GM23248 (cell line): ENCODE data around the gene BNIP5. TPM values are rescaled to one million over a fixed set of nuclear protein-coding genes. Genes with fewer than 3 reads are reported as not detected.
A peak's percentile ranks its signal among the peaks of the same experiment; 100 is the strongest.

Experiments used
- DNase-seq: peaks from one replicate; pipeline ENCODE4 v3.0.0-alpha.2; 2015
- H2AFZ ChIP-seq: fragments of 200-600 bp; sonication (generic); 2 replicates; pipeline ENCODE4 v1.6.1; 2016; ENCODE audit warnings: antibody characterized with exemption
- H3F3A ChIP-seq: fragments of 200-600 bp; sonication (generic); 2 replicates; pipeline ENCODE4 v1.6.1; 2016; ENCODE audit warnings: mild to moderate bottlenecking, antibody characterized with exemption, mixed run types; ENCODE audit not compliant: insufficient read depth
- H3K27ac ChIP-seq: fragments of 200-600 bp; sonication (generic); 2 replicates; pipeline ENCODE4 v1.5.1; 2016; ENCODE audit warnings: mild to moderate bottlenecking
- H3K27me3 ChIP-seq: fragments of 200-600 bp; sonication (generic); replicated peaks from 2 replicates; pipeline ENCODE4 v1.6.1; 2016; ENCODE audit warnings: mild to moderate bottlenecking; ENCODE audit not compliant: insufficient read depth
- H3K36me3 ChIP-seq: fragments of 200-600 bp; sonication (generic); 2 replicates; pipeline ENCODE4 v1.6.1; 2016; ENCODE audit warnings: low read depth, mild to moderate bottlenecking
- H3K4me1 ChIP-seq: fragments of 200-600 bp; sonication (generic); 2 replicates; pipeline ENCODE4 v1.6.1; 2016; ENCODE audit warnings: mild to moderate bottlenecking; ENCODE audit not compliant: insufficient read depth
- H3K4me2 ChIP-seq: fragments of 200-600 bp; sonication (generic); one replicate; pipeline ENCODE4 v1.6.1; 2016; ENCODE audit warnings: mild to moderate bottlenecking; ENCODE audit not compliant: unreplicated experiment
- H3K4me3 ChIP-seq: fragments of 200-600 bp; sonication (generic); 2 replicates; pipeline ENCODE4 v1.5.1; 2016; ENCODE audit warnings: mild to moderate bottlenecking
- H3K79me2 ChIP-seq: fragments of 200-600 bp; sonication (generic); 2 replicates; pipeline ENCODE4 v1.6.1; 2016; ENCODE audit warnings: mild to moderate bottlenecking; ENCODE audit not compliant: insufficient read depth
- H3K9ac ChIP-seq: fragments of 200-600 bp; sonication (generic); 2 replicates; pipeline ENCODE4 v1.6.1; 2016; ENCODE audit warnings: mild to moderate bottlenecking
- H3K9me2 ChIP-seq: fragments of 200-600 bp; sonication (generic); 2 replicates; pipeline ENCODE4 v1.6.1; 2016; ENCODE audit warnings: mixed run types, mild to moderate bottlenecking, moderate library complexity; ENCODE audit not compliant: insufficient read depth
- H3K9me3 ChIP-seq: fragments of 200-600 bp; sonication (generic); one replicate; pipeline ENCODE4 v1.6.1; 2017; ENCODE audit warnings: low read depth
- H4K20me1 ChIP-seq: fragments of 200-600 bp; sonication (generic); 2 replicates; pipeline ENCODE4 v1.6.0; 2016; ENCODE audit not compliant: insufficient read depth
- EZH2 ChIP-seq: fragments of 200-600 bp; sonication (generic); IDR thresholded peaks from 2 replicates; pipeline ENCODE4 v1.6.1; 2018; ENCODE audit warnings: antibody characterized with exemption, mild to moderate bottlenecking; ENCODE audit not compliant: insufficient read depth, poor library complexity, severe bottlenecking
- EZH2phosphoT487 ChIP-seq: fragments of 200-600 bp; sonication (generic); IDR thresholded peaks from 2 replicates; pipeline ENCODE4 v1.6.1; 2018; ENCODE audit warnings: antibody characterized with exemption, moderate library complexity, mild to moderate bottlenecking, low read depth; ENCODE audit not compliant: insufficient read depth
- WGBS, 2 experiments: methylation state at CpG; one replicate each; pipeline ENCODE4 v1.1.6; 2015 to 2017; ENCODE audit warnings: low lambda C conversion rate in 2 of 2, low coverage in 1 of 2; ENCODE audit errors: missing lambda C conversion rate in 2 of 2; 5-methylcytosine and 5-hydroxymethylcytosine counted together
- in situ Hi-C: fragments of 300-500 bp; cut with MboI; formaldehyde crosslinking; loops from 2 replicates; pipeline ENCODE4 v1.15.0; 2020
- polyA plus RNA-seq: library from polyadenylated mRNA; unstranded; fragments of >200 nt; fragmentation: Nextera tagmentation; extraction: Ambion mirVana; gene quantifications from 2 replicates; pipeline ENCODE4 v1.2.1, GENCODE V29; 2016
- total RNA-seq: library from RNA; depleted of rRNA; stranded (reverse); fragments of >200 nt; shearing (Covaris generic); gene quantifications from 2 replicates; pipeline ENCODE4 v1.2.3, GENCODE V29; 2014

BNIP5 gene
- total and polyA plus RNA-seq, 2 experiments from 2014 or later, result not detected

DNA sequence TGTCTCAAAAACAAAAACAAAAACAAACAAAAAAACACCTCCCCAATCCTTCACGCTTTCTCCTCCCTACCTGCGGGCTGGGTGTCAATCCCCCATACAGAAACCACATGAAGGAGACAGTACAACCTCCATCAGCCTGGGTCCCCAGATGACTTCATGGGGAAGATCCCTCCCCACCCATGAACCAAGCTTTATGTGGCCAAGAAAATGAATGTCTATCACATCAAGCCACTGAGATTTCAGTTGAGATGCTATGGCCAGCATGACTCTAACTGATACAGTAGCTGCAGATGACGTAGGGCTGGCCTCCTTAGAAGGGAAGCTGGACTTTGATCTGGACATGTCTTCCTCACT lies 21.2 kb upstream of the BNIP5 start:
- no peak overlapping the region for H3K4me2 ChIP-seq
- H3K9ac ChIP-seq, result no peak overlapping the region
- no peak overlapping the region for H2AFZ ChIP-seq
- no peaks in the 10 kb centered on the region for H3K9me2 ChIP-seq
- H3K79me2 ChIP-seq, result no peaks in the 10 kb centered on the region
- H3K4me1 ChIP-seq, result peaks cover 8% of the 10 kb centered on the region
- peaks cover 4% of the 10 kb centered on the region; the same call in 1 of the 2 replicates for H3F3A ChIP-seq
- H3K9me3 ChIP-seq, result no peaks in the 10 kb centered on the region
- H3K4me3 ChIP-seq, result no peak overlapping the region
- H4K20me1 ChIP-seq, result no peaks in the 10 kb centered on the region
- H3K36me3 ChIP-seq, result no peaks in the 10 kb centered on the region
- no peak for DNase-seq
- in situ Hi-C loops, result no loop called here
- no peak overlapping the region for H3K27ac ChIP-seq
- H3K27me3 ChIP-seq, result no peaks in the 10 kb centered on the region
- TF ChIP-seq EZH2 (no peak), EZH2phosphoT487 (no peak)
- 93 to 100% methylated on average over 3 of the region's 3 CpGs for WGBS, 2 experiments

DNA sequence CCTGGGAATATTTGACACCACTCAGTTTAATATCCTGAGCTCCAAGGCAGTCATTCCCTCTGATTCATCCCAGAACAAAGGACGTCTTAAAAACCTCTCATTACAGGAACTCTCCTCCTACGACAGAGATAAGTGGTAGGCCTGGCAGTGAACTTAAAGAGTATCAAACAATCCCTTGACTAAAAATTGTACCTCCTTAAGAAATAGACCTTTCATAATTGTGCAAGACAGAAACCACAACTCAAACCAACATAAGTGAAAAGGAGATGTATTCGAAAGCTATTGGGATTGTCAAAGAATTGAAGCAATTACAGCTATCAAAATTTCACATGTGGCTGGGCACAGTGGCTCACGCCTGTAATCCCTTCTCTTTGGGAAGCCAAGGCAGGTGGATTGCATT lies 19.1 kb upstream of the BNIP5 start:
- no peak overlapping the region for H3K27ac ChIP-seq
- no peak for DNase-seq
- H3K4me1 ChIP-seq, result peaks cover 17% of the 10 kb centered on the region
- no peaks in the 10 kb centered on the region for H3K27me3 ChIP-seq
- H3K79me2 ChIP-seq, result no peaks in the 10 kb centered on the region
- H3K9me2 ChIP-seq, result no peaks in the 10 kb centered on the region
- H3F3A ChIP-seq, result peaks cover 14% of the 10 kb centered on the region
- no peaks in the 10 kb centered on the region for H3K36me3 ChIP-seq
- H2AFZ ChIP-seq, result no peak overlapping the region
- H3K9ac ChIP-seq, result no peak overlapping the region
- H3K9me3 ChIP-seq, result no peaks in the 10 kb centered on the region
- H3K4me2 ChIP-seq, result no peak overlapping the region
- no peaks in the 10 kb centered on the region for H4K20me1 ChIP-seq
- in situ Hi-C loops, result no loop called here
- 75 to 76% methylated on average over 4 of the region's 4 CpGs for WGBS, 2 experiments
- no peak overlapping the region for H3K4me3 ChIP-seq
- TF ChIP-seq EZH2phosphoT487 (no peak), EZH2 (no peak)

DNA sequence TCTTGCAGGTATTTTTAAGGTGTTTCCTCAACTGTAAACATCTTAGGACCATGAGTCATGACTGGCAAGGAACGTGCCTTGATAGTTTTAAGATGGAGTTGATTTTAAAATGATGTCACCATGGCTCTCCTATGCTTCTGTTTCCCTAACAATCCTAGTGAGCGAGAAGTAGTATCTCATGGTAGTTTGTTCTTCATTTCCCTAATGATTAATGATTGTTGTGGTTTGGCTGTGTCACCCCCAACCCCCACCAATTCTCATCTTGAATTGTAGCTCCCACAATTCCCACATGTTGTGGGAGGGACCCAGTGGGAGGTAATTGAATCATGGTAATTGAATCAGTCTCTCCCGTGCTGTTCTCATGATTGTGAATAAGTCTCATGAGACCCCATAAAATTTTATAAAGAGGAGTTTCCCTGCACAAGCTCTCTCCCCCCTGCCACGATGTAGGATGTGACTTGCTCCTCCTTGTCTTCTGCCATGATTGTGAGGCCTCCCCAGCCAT lies 16.8 kb upstream of the BNIP5 start:
- Histone ChIP-seq H3K36me3 (no peaks in the 10 kb centered on the region), H4K20me1 (no peaks in the 10 kb centered on the region), H3K4me1 (peaks cover 24% of the 10 kb centered on the region), H3K27me3 (no peaks in the 10 kb centered on the region), H3K79me2 (no peaks in the 10 kb centered on the region), H3K4me3 (no peak overlapping the region), H3K9ac (no peak overlapping the region), H3K4me2 (no peak overlapping the region), H3K9me2 (no peaks in the 10 kb centered on the region), H3F3A (peaks cover 22% of the 10 kb centered on the region), H3K27ac (no peak overlapping the region), H3K9me3 (no peaks in the 10 kb centered on the region), H2AFZ (no peak overlapping the region)
- in situ Hi-C loops, result no loop called here
- 17 to 22% methylated on average over 4 of the region's 4 CpGs for WGBS, 2 experiments
- TF ChIP-seq EZH2phosphoT487 (no peak), EZH2 (no peak)
- peak; percentile 52 for DNase-seq

- no peaks in the 10 kb centered on the region for H3K9me2 ChIP-seq
- no peak overlapping the region for H3K9ac ChIP-seq
- WGBS, 2 experiments, result 60 to 62% methylated on average over 8 of the region's 8 CpGs
- H4K20me1 ChIP-seq, result no peaks in the 10 kb centered on the region
- no peak for DNase-seq
- peaks cover 22% of the 10 kb centered on the region for H3F3A ChIP-seq
- H3K4me1 ChIP-seq, result peaks cover 20% of the 10 kb centered on the region
- H3K9me3 ChIP-seq, result no peaks in the 10 kb centered on the region
- H3K4me2 ChIP-seq, result no peak overlapping the region
- TF ChIP-seq EZH2phosphoT487 (no peak), EZH2 (no peak)
- no peak overlapping the region for H3K27ac ChIP-seq
- H3K27me3 ChIP-seq, result no peaks in the 10 kb centered on the region
- H3K4me3 ChIP-seq, result no peak overlapping the region
- H3K79me2 ChIP-seq, result no peaks in the 10 kb centered on the region
- H2AFZ ChIP-seq, result no peak overlapping the region
- no peaks in the 10 kb centered on the region for H3K36me3 ChIP-seq
- in situ Hi-C loops, result no loop called here
Measured at GRCh38 chr6:36352477-36353157, 15.9 kb upstream of the BNIP5 start.
